Urinary bladder (tissue), 4 donors: ENCODE measurements around the gene PNPLA2. TPM values are rescaled to one million over a fixed set of nuclear protein-coding genes. Genes with fewer than 3 reads are reported as not detected.

Source experiments
- DNase-seq: peaks from one replicate; pipeline ENCODE4 v3.0.0-alpha.2; 2015; ENCODE audit errors: extremely low spot score
- H3K27ac ChIP-seq: one replicate; pipeline ENCODE4 v1.5.1; 2013; ENCODE audit warnings: low read depth, mild to moderate bottlenecking, moderate library complexity
- H3K36me3 ChIP-seq: one replicate; pipeline ENCODE4 v1.6.1; 2013; ENCODE audit warnings: mild to moderate bottlenecking, moderate library complexity; ENCODE audit not compliant: insufficient read depth
- H3K4me1 ChIP-seq: one replicate; pipeline ENCODE4 v1.6.1; 2013; ENCODE audit warnings: mild to moderate bottlenecking, moderate library complexity; ENCODE audit not compliant: insufficient read depth
- H3K4me3 ChIP-seq: one replicate; pipeline ENCODE4 v1.5.1; 2013; ENCODE audit warnings: low read depth, low read length
- WGBS: extraction: QIAGEN DNeasy Blood & Tissue Kit; methylation state at CpG from one replicate; pipeline ENCODE4 v1.1.7; 2013; 5-methylcytosine and 5-hydroxymethylcytosine counted together
- polyA plus RNA-seq: library from polyadenylated mRNA; stranded (reverse); fragments of 200-250 nt; gene quantifications from one replicate; pipeline ENCODE4 v1.2.3, GENCODE V29; 2013
- small RNA-seq: library from RNA; depleted of rRNA; stranded (forward); fragments of <200 nt; gene quantifications from one replicate; pipeline ENCODE3, GENCODE V24; 2014
- total RNA-seq: library from RNA; depleted of rRNA; stranded (reverse); fragments of >200 nt; gene quantifications from one replicate; pipeline ENCODE4 v1.2.3, GENCODE V29; 2014
- donor health status: healthy with polysubstance abuse.
- donor health status: healthy.

PNPLA2 gene
- total and polyA plus RNA-seq, 2 donors: 13.6 to 131 TPM

DNA sequence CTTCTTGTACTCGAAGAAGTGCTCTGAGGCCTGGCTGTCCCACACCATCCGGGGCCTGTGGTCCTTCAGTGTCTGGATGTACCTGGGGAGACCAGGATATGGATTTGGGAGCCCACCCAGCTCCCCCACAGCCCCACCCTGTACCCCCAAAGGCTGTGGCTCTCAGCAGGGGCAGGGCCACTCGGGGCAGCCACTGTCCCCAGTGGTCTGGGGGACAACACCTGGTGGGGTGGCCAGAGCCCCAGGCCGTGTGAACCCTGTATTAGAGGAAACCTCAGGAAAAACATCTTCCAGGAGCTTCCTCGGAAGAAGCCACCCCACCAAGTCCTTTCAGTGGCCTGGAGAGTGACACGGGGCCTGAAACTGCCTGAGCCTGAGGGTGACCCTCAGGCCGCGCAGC, 51.7 kb downstream of the PNPLA2 start:
- 87% methylated on average over 8 of the region's 8 CpGs for WGBS
- H3K27ac ChIP-seq: no peak overlapping the region
- no peak for DNase-seq
- H3K36me3 ChIP-seq: no peaks in the 10 kb centered on the region
- no peaks in the 10 kb centered on the region for H3K4me1 ChIP-seq
- H3K4me3 ChIP-seq: no peak overlapping the region

DNA sequence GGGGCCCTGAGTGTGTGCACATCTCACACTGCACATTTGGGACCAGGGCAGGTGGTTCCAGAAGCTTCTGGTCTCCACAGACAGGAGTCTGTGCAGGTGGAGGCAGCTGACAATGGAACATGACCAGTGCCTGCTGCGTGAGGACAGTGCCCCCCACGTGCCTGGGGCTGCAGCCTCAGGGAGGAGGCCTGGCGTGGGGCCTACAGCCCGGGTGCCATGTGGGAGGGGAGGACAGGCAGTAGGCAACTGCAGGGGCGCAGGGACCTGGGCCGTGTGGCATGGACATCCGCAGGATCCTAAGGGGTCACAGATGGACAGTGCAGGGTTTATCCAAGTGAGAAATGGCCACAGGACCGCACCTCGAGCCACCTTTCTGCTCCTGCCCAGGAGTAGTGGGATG, 52.8 kb downstream of the PNPLA2 start:
- Histone ChIP-seq H3K4me3 (no peak overlapping the region), H3K4me1 (no peaks in the 10 kb centered on the region), H3K36me3 (no peaks in the 10 kb centered on the region), H3K27ac (no peak overlapping the region)
- DNase-seq: no peak
- 80% methylated on average over 9 of the region's 9 CpGs for whole genome bisulfite sequencing

DNA sequence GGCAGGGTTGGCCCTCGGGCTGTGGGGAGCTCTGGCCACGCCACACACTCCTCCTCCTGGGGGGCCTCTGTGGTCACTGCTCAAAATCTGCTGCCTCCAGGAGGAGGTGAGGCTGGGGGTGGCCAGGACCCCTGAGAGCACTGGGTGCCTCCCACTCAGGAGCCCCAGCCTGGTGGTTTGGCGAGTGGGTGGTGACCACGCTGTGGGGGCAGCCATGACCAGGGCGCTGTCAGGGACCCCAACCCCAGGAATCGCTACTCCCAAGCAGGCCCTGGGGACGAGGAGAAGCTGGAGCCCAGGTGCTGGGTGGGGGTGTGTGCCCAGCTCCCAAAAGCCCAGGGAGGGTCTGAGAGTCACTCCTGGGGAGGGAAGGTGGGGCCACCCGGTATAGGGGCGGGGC, 54.1 kb downstream of the PNPLA2 start:
- no peak overlapping the region for H3K4me3 ChIP-seq
- 87% methylated on average over 9 of the region's 9 CpGs for WGBS
- no peak for DNase-seq
- H3K36me3 ChIP-seq: no peaks in the 10 kb centered on the region
- no peak overlapping the region for H3K27ac ChIP-seq
- no peaks in the 10 kb centered on the region for H3K4me1 ChIP-seq

DNA sequence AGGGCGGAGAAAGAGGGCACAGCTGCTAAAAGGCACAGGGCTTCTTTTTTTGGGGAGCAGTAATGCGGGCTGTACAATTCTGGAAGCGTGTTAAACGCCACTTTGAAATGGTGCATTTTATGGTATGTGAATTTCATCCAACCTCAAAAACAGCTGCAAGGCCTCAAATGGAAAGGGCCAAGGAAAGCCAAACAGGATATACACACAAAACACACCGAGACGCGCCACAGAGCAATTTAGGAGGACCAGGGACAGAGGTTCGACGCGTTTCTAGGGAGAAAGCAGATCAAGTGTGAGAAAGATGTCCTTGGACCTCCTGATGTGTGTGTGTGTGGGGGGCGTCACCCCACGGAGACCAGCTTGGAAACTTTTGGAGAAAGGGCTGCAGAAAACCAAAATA, 55.0 kb downstream of the PNPLA2 start:
- Histone ChIP-seq H3K4me1 (no peaks in the 10 kb centered on the region), H3K4me3 (no peak overlapping the region), H3K36me3 (no peaks in the 10 kb centered on the region), H3K27ac (no peak overlapping the region)
- WGBS: 48% methylated on average over 12 of the region's 12 CpGs
- DNase-seq: peak; percentile 45

Small RNA genes lying within 50 kb of the gene (small RNA-seq; reads per million reads assigned to genes)
- not detected for gene SNORA52

Other genes starting within 250 kb of the PNPLA2 start
- gene PHRF1, start 242.4 kb upstream of the PNPLA2 start, total RNA-seq: 16.5 TPM
- 21.1 TPM for gene PHRF1, start 242.4 kb upstream of the PNPLA2 start, polyA plus RNA-seq
- 9.8 TPM for gene IRF7, start 203.0 kb upstream of the PNPLA2 start, total RNA-seq
- gene IRF7, start 203.0 kb upstream of the PNPLA2 start, polyA plus RNA-seq: 23.2 TPM
- not detected for gene CDHR5, start 194.0 kb upstream of the PNPLA2 start, total RNA-seq
- gene CDHR5, start 194.0 kb upstream of the PNPLA2 start, polyA plus RNA-seq: 0.05 TPM
- not detected for gene SCT, start 191.7 kb upstream of the PNPLA2 start, total RNA-seq
- not detected for gene SCT, start 191.7 kb upstream of the PNPLA2 start, polyA plus RNA-seq
- not detected for gene DRD4, start 181.6 kb upstream of the PNPLA2 start, total RNA-seq
- 0.39 TPM for gene DRD4, start 181.6 kb upstream of the PNPLA2 start, polyA plus RNA-seq
- 14.9 TPM for gene DEAF1, start 123.7 kb upstream of the PNPLA2 start, total RNA-seq
- gene DEAF1, start 123.7 kb upstream of the PNPLA2 start, polyA plus RNA-seq: 29.7 TPM
- 10.8 TPM for gene TMEM80, start 123.1 kb upstream of the PNPLA2 start, total RNA-seq
- gene TMEM80, start 123.1 kb upstream of the PNPLA2 start, polyA plus RNA-seq: 36.8 TPM
- 12.4 TPM for gene EPS8L2, start 112.7 kb upstream of the PNPLA2 start, total RNA-seq
- 23.2 TPM for gene EPS8L2, start 112.7 kb upstream of the PNPLA2 start, polyA plus RNA-seq
- 62.9 TPM for gene TALDO1, start 71.5 kb upstream of the PNPLA2 start, total RNA-seq
- gene TALDO1, start 71.5 kb upstream of the PNPLA2 start, polyA plus RNA-seq: 201 TPM
- gene GATD1, start 41.4 kb upstream of the PNPLA2 start, total RNA-seq: 26.4 TPM
- 43.3 TPM for gene GATD1, start 41.4 kb upstream of the PNPLA2 start, polyA plus RNA-seq
- gene CEND1, start 28.8 kb upstream of the PNPLA2 start, total RNA-seq: not detected
- 1.4 TPM for gene CEND1, start 28.8 kb upstream of the PNPLA2 start, polyA plus RNA-seq
- gene SLC25A22, start 20.6 kb upstream of the PNPLA2 start, total RNA-seq: 7.5 TPM
- 17.1 TPM for gene SLC25A22, start 20.6 kb upstream of the PNPLA2 start, polyA plus RNA-seq
- gene PIDD1, start 13.7 kb upstream of the PNPLA2 start, total RNA-seq: 7.2 TPM
- 12.4 TPM for gene PIDD1, start 13.7 kb upstream of the PNPLA2 start, polyA plus RNA-seq
- 189 TPM for gene RPLP2, start 8.9 kb upstream of the PNPLA2 start, total RNA-seq
- 1,859 TPM for gene RPLP2, start 8.9 kb upstream of the PNPLA2 start, polyA plus RNA-seq
- gene CRACR2B, start 9.0 kb downstream of the PNPLA2 start, total RNA-seq: 5.9 TPM
- 20.2 TPM for gene CRACR2B, start 9.0 kb downstream of the PNPLA2 start, polyA plus RNA-seq
- 115 TPM for gene CD151, start 14.0 kb downstream of the PNPLA2 start, total RNA-seq
- 692 TPM for gene CD151, start 14.0 kb downstream of the PNPLA2 start, polyA plus RNA-seq
- 21.7 TPM for gene POLR2L, start 23.6 kb downstream of the PNPLA2 start, total RNA-seq
- gene POLR2L, start 23.6 kb downstream of the PNPLA2 start, polyA plus RNA-seq: 148 TPM
- gene TSPAN4, start 23.9 kb downstream of the PNPLA2 start, total RNA-seq: 39.4 TPM
- 144 TPM for gene TSPAN4, start 23.9 kb downstream of the PNPLA2 start, polyA plus RNA-seq
- 23.4 TPM for gene CHID1, start 91.9 kb downstream of the PNPLA2 start, total RNA-seq
- gene CHID1, start 91.9 kb downstream of the PNPLA2 start, polyA plus RNA-seq: 62.3 TPM
- 26.5 TPM for gene AP2A2, start 107.0 kb downstream of the PNPLA2 start, total RNA-seq
- gene AP2A2, start 107.0 kb downstream of the PNPLA2 start, polyA plus RNA-seq: 51.4 TPM
- not detected for gene MUC6, start 217.8 kb downstream of the PNPLA2 start, total RNA-seq
- not detected for gene MUC6, start 217.8 kb downstream of the PNPLA2 start, polyA plus RNA-seq